Measurements from ENCODE around the gene UBE2D2.

- no peak for TF ChIP-seq NFRKB (IDR thresholded peaks at IDR 0.05)
- TF ChIP-seq ARNT (IDR thresholded peaks at IDR 0.05): no peak
- TF ChIP-seq BHLHE40 (IDR thresholded peaks at IDR 0.05; ENCODE audit: borderline replicate concordance): no peak
- no peak for TF ChIP-seq SP1 (IDR thresholded peaks at IDR 0.05)
- TF ChIP-seq ELF4 (IDR thresholded peaks at IDR 0.05): no peak
These were observed 115.3 kb downstream of the UBE2D2 start for GRCh38 chr5:139676406-139676805.

Data from HEK293T (cell line).